ENCODE data around the gene DDRGK1.
"Not testable (repeated sequence)": the region's sequence is repeated elsewhere in the genome, so short reads cannot be mapped to it uniquely, and the experiment has no call there.

DNA sequence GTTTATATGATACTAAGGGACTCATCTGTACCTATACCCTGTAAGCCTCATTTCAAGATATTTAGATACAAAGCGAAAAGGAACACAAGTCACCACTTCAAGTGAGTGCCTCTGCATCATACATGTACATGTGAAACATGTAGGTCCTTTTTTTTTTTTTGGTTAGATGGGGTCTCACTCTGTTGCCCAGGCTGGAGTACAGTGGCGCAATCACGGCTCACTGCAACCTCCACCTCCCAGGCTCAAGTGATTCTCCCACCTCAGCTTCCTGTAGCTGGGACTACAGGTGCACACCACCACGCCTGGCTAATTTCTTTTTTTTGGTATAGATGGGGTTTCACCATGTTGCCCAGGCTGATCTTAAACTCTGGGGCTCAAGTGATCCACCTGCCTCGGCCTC, 22.1 kb downstream of the DDRGK1 start:
- not testable (repeated sequence) for TF ChIP-seq CTCF (IDR thresholded peaks at IDR 0.05; ENCODE audit: low read depth, low read length); EZH2phosphoT487 (IDR thresholded peaks at IDR 0.05; ENCODE audit: low read depth)
